ENCODE data around the gene SLC5A6.
"Not testable (repeated sequence)": the region's sequence is repeated elsewhere in the genome, so short reads cannot be mapped to it uniquely, and the experiment has no call there.

Gene SLC5A6

DNA sequence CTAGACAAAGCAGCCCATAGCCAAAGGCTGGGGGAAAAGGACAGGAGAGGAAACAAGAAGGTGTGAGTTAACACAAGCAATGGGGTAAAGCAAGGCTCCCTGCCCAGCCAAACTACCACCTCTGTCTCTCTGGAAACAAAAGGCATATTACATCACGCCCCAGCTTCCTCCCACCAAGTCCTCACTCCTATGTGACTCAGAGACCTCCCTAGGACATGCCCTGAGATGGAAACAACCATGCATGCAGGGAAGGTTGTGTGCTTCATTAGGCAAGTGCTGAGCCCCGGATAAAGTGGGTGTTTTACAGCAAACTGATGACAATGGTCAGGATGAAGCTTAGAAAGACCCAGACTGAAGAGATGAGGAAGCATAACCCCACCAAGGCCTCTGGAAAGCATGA, 9.2 kb downstream of the SLC5A6 start:
- no peak for DNase-seq

DNA sequence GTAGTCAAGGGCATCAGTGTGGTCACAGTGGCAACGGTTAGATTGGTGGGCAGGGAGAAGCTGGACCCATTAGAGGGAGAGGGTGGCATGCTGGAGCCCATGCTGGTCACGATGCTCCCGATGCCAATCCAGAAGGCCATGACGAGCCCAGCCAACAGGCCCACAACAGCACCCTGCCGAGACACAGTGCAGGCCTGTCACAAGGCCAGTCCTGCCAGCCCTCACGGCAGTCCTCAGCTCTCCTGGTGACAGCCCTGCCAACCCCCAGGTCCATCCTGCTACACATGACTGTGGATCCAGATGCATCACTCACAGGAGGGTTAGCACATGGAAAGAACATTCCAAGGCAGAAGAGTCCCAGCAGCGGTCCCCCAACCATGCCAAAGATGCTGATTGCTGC, 10.4 kb downstream of the SLC5A6 start:
- DNase-seq, result no peak

DNA sequence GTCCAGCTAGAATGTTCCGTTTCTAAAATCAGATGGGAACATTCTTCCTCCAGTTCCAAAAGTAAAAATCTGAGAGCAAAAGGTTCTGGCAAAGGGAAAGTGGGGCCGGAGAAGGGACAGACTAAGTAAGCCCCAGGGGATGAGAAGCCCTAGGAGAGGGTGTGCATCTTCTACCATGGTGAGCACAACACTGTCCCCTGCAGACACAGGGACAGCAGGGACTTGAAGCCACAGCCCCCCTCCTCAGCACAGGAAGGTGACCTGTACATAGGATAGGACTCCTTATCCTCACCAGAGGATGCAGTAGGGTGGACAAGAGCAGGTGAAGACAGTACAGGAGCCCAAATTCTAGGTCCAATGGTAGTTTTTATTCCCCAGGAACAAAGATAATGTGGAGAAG, 12.8 kb downstream of the SLC5A6 start:
- no peak for DNase-seq

DNA sequence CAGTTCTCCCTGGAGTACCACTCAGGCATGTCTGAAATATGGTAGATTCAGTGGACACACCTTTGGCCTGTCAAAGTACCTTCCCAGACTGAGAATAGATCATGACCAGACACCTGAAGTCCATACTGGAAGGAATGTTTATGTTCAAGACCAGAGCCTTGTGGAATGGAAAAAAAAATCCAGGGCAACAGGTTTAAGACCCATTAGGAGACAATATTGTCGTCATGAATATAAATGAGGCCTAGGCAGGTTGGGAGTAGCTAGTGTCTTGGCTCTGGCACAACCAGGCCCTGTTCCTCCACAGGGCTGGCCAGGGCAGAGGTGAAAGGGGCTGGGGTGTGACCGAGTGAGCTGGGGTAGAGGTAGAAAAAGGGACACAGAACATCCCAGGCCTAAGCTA, 13.4 kb downstream of the SLC5A6 start:
- no peak for DNase-seq

DNA sequence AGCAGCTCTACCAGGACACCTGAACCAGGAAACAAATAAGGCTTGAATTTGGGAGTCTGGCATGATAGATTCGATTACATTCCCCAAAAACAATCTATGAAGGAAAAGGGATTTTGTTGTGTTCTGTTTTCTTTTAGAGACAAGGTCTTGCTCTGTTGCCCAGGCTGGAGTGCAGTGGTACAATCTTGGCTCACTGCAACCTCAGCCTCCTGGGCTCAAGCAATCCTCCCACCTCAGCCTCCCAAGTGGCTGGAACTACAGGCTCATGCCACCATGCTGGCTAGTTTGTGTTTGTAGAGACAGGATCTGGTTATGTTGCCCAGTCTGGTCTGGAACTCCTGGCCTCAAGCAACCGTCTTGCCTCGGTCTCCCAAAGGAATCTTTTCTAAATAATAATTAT, 14.0 kb downstream of the SLC5A6 start:
- not testable (repeated sequence) for DNase-seq

DNA sequence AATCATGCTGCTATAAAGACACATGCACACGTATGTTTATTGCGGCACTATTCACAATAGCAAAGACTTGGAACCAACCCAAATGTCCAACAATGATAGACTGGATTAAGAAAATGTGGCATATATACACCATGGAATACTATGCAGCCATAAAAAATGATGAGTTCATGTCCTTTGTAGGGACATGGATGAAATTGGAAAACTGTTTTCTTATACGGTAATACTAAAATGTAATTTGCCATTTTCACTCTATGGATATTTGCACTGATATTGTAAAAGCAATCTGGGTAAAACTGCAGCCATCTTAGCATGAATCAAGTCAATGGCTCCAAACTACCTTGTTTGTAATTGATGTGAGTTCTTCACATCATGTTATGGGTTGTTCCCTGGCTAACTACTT, 16.3 kb downstream of the SLC5A6 start:
- not testable (repeated sequence) for DNase-seq

DNA sequence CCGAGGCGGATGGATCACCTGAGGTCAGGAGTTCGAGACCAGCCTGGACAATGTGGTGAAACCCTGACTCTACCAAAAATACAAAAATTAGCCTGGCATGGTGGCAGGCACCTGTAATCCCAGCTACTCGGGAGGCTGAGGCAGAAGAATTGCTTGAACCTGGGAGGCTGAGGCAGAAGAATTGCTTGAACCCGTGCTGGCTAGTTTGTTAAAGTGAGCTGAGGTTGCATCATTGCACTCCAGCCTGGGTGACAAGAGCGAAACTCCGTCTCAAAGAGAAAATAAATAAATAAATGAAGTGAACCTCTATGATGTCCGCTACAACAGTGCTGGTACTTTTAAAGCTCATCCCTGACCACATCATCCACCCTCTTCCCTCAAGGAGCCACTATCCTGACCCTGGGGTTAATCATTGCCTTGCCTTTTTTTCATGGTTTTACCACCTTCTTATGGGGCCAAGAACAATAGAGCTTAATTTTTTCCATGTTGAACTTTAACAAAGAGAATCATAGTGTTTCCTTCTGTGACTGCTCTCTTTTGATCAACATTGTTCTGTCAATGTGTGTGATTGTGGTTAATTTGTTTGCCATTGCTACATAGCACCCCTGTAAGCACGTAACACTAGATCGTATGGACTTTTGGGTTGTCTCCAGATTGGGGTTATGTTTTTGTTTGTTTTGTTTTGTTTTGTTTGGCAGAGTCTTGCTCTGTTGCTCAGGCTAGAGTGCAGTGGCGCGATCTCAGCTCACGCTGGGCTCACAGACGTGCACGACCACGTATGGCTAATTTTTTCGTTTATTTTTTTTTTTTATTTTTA, 17.3 kb downstream of the SLC5A6 start:
- DNase-seq, result no peak

DNA sequence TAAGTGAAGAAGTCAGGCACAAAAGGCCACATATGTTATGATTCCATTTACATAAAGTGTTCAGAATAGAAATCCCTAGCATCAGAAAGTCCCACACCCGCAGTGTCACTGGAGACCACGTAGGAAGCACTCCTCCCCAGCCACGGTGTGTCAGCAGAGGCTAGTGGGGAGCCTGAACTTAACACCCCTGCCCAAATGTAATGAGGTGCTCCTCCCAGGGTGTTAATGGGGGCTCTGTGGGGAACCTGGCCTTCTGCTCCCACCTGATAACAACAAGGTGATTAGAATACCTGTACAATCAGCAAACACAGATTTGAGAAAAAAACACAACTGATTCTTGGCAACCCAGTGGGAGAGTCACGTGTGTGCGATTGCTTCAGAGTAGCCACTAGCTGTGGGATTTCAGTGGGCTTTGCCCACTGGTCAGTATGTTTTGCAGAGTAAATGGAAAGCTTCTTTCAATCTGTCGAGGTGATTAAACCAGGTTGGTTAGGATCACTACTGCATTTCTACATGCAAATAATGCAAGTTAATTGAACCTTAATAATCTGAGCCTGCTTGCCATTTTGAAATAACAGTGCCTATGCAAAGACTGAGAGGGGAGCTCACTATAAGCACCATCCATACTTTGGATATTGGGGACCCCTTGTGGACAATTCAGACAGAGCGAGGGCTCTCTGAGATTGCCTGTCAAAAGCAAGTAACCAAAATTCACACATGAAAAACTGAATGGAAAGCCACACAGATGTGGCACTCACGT, 20.8 kb downstream of the SLC5A6 start:
- peak; percentile 19 for DNase-seq

DNA sequence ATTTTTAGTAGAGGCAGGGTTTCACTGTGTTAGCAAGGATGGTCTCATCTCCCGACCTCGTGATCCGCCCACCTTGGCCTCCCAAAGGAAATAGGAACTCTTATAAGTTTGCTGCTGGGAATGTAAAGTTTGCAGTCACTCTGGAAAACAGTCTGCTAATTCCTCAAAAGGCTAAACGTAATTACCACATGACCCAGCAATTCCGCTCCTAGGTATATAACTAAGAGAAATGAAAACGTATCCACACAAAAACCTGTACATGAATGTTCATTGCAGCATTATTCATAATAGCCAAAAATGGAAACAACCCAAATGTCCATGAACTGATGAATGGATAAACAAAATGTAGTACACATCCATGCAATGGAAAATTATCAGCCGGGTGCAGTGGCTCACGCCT, 22.1 kb downstream of the SLC5A6 start:
- no peak for DNase-seq

DNA sequence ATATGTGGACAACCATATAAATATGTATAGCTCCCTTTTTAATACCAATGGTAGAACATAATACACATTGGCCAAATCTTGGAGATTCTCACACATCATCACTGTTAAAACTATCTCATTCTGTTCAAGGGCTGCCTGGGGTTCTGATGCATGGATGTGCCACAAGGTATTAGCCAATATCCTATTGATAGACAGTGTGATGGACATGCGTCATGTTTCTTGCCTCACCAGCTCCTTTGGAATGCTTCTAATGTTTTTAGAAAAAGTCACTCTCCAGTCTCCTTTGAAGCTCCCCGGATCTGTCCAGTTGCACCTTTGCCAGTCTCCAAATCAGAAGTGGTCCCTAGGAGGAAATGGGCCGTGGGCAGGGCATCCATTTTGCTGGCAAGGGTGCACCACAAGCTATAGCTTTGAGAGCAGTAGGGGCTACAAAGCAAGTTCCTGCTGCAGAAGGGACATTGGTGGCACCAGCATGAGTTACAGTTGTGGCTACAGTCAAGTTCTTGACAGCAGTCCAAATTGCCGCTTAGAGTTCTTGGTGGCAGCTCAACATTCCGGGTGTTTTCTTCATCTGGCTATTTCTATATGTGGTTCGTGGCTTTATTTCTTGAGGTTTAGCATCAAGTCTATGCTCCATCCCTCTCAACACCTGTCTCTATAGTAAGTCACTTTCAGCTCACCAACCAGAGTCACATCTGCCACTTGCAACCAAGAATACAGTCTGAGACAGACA, 25.3 kb downstream of the SLC5A6 start:
- no peak for DNase-seq

DNA sequence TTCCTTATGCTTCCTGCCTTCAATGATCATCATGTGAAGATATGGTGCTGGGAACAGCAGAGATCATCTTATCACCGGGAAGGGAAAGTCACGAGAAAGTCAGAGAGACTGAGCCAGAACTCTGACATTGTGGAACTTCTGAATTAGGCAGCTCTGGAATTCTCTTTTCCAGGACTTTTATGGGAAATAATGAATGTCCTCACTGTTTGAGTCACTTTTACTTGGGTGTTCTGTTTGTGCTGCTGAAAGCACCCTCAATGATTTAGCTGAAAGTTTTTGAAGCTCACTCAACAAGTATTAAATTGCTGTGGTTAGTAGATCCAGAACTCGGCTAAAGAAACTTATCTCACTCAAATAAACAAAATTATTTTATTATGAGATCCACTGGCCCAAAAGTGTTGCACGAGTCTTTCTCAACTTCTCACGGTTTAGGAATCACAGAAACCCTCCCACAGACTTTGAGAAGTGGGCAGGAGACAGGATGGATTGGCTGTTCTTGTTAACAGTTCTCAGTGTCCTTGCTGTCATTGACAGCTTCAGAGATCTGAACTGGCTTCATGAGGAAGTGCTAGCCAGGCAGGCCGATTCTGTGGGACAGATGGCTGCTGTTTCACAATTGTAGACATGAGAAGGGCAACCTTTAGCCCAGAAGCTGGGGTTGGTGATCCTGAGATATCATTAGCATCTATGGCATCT, 26.6 kb downstream of the SLC5A6 start:
- DNase-seq, result no peak

DNA sequence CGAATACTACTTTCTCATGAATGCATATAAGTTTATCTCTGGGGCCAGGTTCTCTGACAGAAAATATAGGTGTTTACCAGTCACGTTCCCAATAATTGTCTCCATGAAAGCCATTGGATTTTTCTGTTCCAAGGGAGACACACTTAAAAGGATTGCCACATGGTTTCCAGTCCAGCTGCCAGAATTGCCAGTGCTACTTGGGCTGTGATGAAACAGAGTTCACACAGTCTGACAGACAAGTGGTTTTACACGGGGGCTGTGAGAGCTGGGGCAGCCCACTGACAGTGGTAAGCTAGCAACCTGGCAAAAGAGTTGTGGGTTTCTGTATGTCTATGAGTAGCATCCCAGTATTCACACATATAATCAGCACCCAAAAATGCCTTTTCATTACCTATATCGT, 28.0 kb downstream of the SLC5A6 start:
- no peak for DNase-seq

DNA sequence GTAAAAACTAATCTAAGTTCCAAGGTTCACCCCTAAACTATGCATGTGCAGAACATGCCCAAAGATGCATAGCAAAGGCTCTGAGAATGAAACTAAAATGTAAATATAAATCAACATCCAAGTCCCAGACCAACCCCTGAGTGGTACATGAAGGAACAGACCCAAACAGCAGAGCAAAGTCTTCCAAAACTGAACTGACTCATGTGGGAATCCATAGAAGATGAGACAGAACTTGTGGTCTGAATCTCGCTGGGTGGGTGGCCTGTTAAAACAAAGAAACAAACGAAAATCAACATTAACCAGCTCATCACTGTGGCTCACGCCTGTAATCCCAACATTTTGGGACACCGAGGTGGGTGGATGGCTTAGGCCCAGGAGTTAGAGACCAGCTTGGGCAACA, 29.7 kb downstream of the SLC5A6 start:
- DNase-seq, result no peak

DNA sequence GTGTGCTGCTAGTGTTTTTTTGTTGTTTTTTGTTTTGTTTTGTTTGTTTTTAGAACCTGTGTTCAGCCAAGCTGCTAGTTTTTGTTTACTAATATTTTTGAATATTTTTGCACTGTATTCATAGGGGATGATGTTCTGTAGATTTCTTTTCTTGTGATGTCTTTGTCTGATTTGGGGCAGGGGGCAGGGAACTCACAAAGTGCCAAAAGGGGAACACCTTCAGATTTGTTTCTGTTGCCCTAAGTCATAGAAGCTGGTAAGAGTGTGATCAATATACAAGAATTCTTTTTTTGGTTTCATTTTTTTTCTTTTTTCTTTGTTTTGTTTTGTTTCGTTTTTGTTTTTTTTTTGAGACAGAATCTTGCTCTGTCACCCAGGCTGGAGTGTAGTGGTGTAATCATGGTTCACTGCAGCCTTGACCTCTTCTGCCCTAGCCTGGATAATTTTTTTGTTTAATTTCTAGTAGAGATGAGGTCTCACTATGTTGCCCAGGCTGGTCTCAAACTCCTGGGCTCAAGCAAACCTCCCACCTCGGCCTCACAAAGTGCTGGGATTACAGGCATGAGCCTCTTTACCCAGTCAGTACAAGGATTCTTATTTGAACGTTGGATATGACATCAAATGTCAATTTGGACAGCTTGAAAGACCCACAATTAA, 32.6 kb downstream of the SLC5A6 start:
- DNase-seq, result no peak

DNA sequence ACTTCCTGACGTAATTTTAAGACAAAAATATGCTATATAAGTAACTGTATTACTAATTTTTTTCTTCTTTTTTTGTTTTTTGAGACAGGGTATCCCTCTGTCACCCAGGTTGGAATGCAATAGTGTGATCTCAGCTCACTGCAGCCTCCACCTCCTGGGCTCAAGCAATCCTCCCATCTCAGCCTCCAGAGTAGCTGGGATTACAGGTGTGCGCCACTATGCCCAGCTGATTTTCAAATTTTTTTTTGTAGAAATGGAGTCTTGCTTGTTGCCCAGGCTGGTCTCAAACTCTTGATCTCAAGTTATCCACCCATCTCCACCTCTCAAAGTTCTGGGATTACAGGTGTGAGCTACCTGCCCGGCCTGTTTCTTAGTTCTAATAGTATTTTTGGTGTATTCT, 33.6 kb downstream of the SLC5A6 start:
- no peak for DNase-seq

DNA sequence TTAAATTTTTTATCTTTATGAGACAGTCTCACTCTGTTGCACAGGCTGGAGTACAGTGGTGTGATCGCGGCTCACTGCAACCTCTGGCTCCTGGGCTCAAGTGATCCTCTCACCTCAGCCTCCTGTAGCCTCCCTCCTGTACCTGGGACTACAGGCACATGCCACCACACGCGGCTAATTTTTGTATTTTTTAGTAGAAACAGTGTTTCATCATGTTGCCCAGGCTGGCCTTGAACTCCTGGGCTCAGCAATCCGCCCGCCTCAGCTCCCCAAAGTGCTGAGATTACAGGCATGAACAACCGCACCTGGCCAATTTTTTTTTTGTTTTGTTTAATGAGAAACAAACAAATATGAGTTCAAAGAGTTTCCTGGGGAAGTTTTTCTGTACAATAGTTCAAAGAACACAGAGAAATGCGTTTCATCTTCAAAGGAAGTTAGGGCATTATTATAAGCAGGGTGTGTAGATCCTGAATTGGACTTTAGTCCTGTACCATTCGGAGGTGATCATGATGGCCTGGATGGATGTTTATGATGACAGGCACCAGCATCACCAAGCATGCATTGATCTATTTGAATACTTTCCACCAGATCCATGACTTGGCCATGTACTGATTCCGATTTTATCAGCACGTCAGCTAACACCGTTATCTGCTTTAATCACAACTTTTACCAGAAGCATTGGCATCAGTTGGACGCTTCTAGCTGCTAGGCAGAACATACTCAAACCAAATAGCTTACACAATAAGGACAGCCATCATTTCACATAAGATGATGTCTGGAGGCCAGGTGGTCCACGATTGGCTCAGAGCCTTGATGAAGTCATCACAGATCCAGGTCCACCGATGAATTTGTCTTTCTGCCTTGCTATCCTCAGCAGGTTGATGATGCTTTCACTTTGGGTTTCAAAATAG, 34.4 kb downstream of the SLC5A6 start:
- DNase-seq, result no peak

DNA sequence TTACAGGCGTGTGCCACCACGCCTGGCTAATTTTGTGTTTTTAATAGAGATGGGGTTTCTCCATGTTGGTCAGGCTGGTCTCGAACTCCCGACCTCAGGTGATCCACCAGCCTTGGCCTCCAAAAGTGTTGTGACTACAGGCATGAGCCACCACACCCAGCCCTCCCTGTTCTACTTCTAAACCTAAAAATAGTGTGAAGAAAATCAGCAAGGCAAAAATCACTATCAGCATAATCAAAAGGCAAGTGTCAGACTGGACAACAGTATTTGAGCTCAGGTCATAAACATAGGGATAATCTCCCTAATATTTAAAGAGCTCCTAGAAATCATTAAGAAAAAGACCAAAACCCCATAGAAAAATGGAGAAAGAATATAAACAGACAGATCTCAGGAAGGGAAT, 36.3 kb downstream of the SLC5A6 start:
- not testable (repeated sequence) for DNase-seq

DNA sequence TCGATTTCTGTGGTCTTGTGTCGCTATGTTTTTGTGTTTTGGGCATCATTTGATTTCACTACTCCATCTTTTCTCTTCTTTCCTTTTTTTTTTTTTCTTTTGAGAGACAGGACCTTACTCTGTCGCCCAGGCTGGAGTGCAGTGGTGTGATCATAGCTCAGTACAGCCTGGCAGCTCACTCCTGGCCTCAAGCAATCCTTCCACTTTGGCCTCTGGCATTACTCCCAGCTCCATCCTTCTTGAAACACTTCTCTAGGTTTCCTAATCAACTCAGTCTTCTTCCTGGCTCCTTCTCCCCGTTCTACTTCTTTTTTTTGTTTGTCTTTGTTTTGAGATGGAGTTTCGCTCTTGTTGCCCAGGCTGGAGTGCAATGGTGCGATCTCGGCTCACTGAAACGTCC, 36.7 kb downstream of the SLC5A6 start:
- DNase-seq, result no peak

DNA sequence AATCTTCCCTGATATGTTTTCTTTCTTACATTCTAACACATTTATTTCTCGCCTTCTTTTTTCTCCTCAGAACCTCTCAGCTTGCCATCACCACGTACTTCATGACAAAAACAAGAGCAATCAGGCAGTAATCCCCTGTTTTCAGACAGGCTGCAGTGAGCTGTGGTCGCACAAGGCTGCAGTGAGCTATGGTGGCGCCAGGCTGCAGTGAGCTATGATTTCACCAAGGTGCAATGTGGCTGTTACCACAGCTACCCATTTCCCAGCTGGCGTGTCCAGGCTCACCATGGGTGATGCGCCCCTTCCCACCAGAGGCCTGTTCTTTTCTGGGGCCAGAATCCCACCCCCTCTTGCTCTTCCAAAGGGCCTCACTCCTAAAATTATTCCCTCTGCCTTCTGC, 37.4 kb downstream of the SLC5A6 start:
- no peak for DNase-seq

DNA sequence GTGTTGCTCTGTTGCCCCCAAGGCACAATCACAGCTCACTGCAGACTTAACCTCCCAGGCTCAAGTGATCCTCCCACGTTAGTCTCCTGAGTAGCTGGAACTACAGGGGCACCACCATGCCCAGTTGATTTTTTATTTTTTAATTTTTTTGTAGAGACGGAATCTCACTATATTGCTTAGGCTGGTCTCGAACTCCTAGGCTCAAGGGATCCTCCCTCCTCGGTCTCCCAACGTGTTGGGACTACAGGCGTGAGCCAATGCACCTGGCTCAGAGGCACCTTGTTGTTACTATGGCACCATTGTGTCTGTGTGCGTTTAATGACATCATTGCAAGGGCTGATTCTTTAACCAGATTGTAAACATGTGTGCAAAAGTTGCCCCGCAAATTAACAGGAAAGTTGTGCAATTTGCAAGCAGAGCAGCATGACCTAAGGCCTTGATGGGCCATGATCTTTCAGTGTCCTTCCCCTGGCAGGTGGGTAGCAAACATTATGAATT, 40.7 kb downstream of the SLC5A6 start:
- DNase-seq, result no peak
